HEK293 (cell line): ENCODE results near the gene OPCML.

Experiments used
- CTCF ChIA-PET: fragments of 350-600 bp; formaldehyde crosslinking; extraction: SDS; loops from one replicate; lab custom pipeline; 2021; ENCODE audit warnings: antibody characterized with exemption; lab: Yijun Ruan, JAX
- POLR2A ChIA-PET: fragments of 300-600 bp; formaldehyde crosslinking; extraction: SDS; loops from one replicate; lab custom pipeline; 2020; ENCODE audit warnings: antibody characterized with exemption, inconsistent platforms; lab: Yijun Ruan, JAX
- H3K27ac ChIP-seq: fragments of 200-500 bp; sonication (Bioruptor generic); 2 replicates; pipeline ENCODE4 v1.5.1; 2014; ENCODE audit warnings: low read depth, low read length, control low read depth, inconsistent platforms; ENCODE audit errors: extremely low read depth
- H3K36me3 ChIP-seq, 2 experiments: fragments of 200-500 bp in 1 of 2; sonication (Bioruptor generic) in 1 of 2; 1 replicate in 1 of 2; 2 replicates in 1 of 2; pipeline ENCODE4 v1.5.1; 2014 to 2017; ENCODE audit warnings: inconsistent platforms in 2 of 2, low read length in 2 of 2; ENCODE audit not compliant: control insufficient read depth in 2 of 2, insufficient read depth in 1 of 2
- H3K4me1 ChIP-seq: fragments of 200-500 bp; sonication (Bioruptor generic); 2 replicates; pipeline ENCODE4 v1.5.1; 2014; ENCODE audit warnings: mild to moderate bottlenecking, low read length, inconsistent platforms; ENCODE audit not compliant: control insufficient read depth, insufficient read depth
- H3K4me3 ChIP-seq: 2 replicates; pipeline ENCODE4 v1.5.1; 2011; ENCODE audit warnings: low read depth, mild to moderate bottlenecking, control low read depth, low read length, moderate library complexity
- H3K9me3 ChIP-seq: fragments of 200-500 bp; sonication (Bioruptor generic); 2 replicates; pipeline ENCODE4 v1.5.1; 2014; ENCODE audit warnings: low read depth, low read length, inconsistent platforms; ENCODE audit not compliant: control insufficient read depth, insufficient read depth
- ELK4 ChIP-seq: IDR thresholded peaks from 2 replicates; pipeline ENCODE4 v1.6.1; 2011; ENCODE audit warnings: mild to moderate bottlenecking, low read depth, low read length, borderline replicate concordance
- GLI4 ChIP-seq: fragments of 450-650 bp; formaldehyde crosslinking; IDR thresholded peaks from 2 replicates; pipeline ENCODE4 v1.5.1; 2016; ENCODE audit warnings: missing biosample characterization, missing genetic modification characterization
- HOXA7 ChIP-seq: sonication (generic); formaldehyde crosslinking; IDR thresholded peaks from 2 replicates; pipeline ENCODE4 v1.8.1; 2022; ENCODE audit warnings: missing genetic modification reagents, borderline replicate concordance
- KLF7 ChIP-seq: fragments of 450-650 bp; formaldehyde crosslinking; IDR thresholded peaks from 2 replicates; pipeline ENCODE4 v1.5.1; 2016; ENCODE audit warnings: missing biosample characterization, missing genetic modification characterization, borderline replicate concordance
- KLF9 ChIP-seq: fragments of 450-650 bp; formaldehyde crosslinking; IDR thresholded peaks from 2 replicates; pipeline ENCODE4 v1.5.1; 2016; ENCODE audit warnings: missing biosample characterization, missing genetic modification characterization, low read depth
- SALL2 ChIP-seq: fragments of 450-650 bp; formaldehyde crosslinking; IDR thresholded peaks from 2 replicates; pipeline ENCODE4 v1.5.0; 2017; ENCODE audit warnings: missing biosample characterization, mild to moderate bottlenecking, missing genetic modification characterization, borderline replicate concordance
- SCRT2 ChIP-seq: fragments of 450-650 bp; formaldehyde crosslinking; IDR thresholded peaks from 2 replicates; pipeline ENCODE4 v1.5.1; 2016; ENCODE audit warnings: missing biosample characterization, missing genetic modification characterization
- SP2 ChIP-seq: fragments of 450-650 bp; formaldehyde crosslinking; IDR thresholded peaks from 2 replicates; pipeline ENCODE4 v1.5.1; 2016; ENCODE audit warnings: missing biosample characterization, missing genetic modification characterization
- ZBTB17 ChIP-seq: fragments of 450-650 bp; formaldehyde crosslinking; IDR thresholded peaks from 2 replicates; pipeline ENCODE4 v1.5.1; 2016; ENCODE audit warnings: missing biosample characterization, missing genetic modification characterization
- ZNF184 ChIP-seq: fragments of 450-650 bp; IDR thresholded peaks from 2 replicates; pipeline ENCODE4 v1.5.1; 2018; ENCODE audit warnings: missing biosample characterization, mild to moderate bottlenecking, missing genetic modification characterization
- ZNF23 ChIP-seq: fragments of 450-650 bp; formaldehyde crosslinking; IDR thresholded peaks from 2 replicates; pipeline ENCODE4 v1.5.1; 2016; ENCODE audit warnings: missing biosample characterization, missing genetic modification characterization, borderline replicate concordance
- ZNF324 ChIP-seq: fragments of 450-650 bp; formaldehyde crosslinking; IDR thresholded peaks from 2 replicates; pipeline ENCODE4 v1.5.1; 2016; ENCODE audit warnings: missing biosample characterization, missing genetic modification characterization
- ZNF354C ChIP-seq: fragments of 450-650 bp; formaldehyde crosslinking; IDR thresholded peaks from 2 replicates; pipeline ENCODE4 v1.5.1; 2016; ENCODE audit warnings: missing biosample characterization, missing genetic modification characterization, low read depth, borderline replicate concordance
- ZNF366 ChIP-seq: fragments of 450-650 bp; formaldehyde crosslinking; conservative IDR thresholded peaks from 2 replicates; pipeline ENCODE4 v1.5.1; 2016; ENCODE audit warnings: missing biosample characterization, missing genetic modification characterization
- ZNF426 ChIP-seq: fragments of 450-650 bp; formaldehyde crosslinking; IDR thresholded peaks from 2 replicates; pipeline ENCODE4 v1.5.1; 2017; ENCODE audit warnings: missing biosample characterization, missing genetic modification characterization, mild to moderate bottlenecking, inconsistent platforms, moderate library complexity
- ZNF433 ChIP-seq: fragments of 450-650 bp; formaldehyde crosslinking; IDR thresholded peaks from 2 replicates; pipeline ENCODE4 v1.5.1; 2016; ENCODE audit warnings: missing biosample characterization, missing genetic modification characterization, low read depth
- ZNF501 ChIP-seq: fragments of 450-650 bp; formaldehyde crosslinking; IDR thresholded peaks from 2 replicates; pipeline ENCODE4 v1.5.1; 2016; ENCODE audit warnings: missing biosample characterization, missing genetic modification characterization
- ZNF514 ChIP-seq: fragments of 450-650 bp; formaldehyde crosslinking; IDR thresholded peaks from 2 replicates; pipeline ENCODE4 v1.5.1; 2016; ENCODE audit warnings: missing biosample characterization, missing genetic modification characterization
- ZNF544 ChIP-seq: fragments of 450-650 bp; formaldehyde crosslinking; IDR thresholded peaks from 2 replicates; pipeline ENCODE4 v1.5.0; 2017; ENCODE audit warnings: missing biosample characterization, missing genetic modification characterization
- ZNF623 ChIP-seq: fragments of 450-650 bp; formaldehyde crosslinking; IDR thresholded peaks from 2 replicates; pipeline ENCODE4 v1.5.1; 2016; ENCODE audit warnings: missing biosample characterization, missing genetic modification characterization
- ZNF654 ChIP-seq: fragments of 450-650 bp; formaldehyde crosslinking; IDR thresholded peaks from 2 replicates; pipeline ENCODE4 v1.5.1; 2016; ENCODE audit warnings: low read depth, missing biosample characterization, missing genetic modification characterization
- ZNF677 ChIP-seq: fragments of 450-650 bp; IDR thresholded peaks from 2 replicates; pipeline ENCODE4 v1.5.0; 2018; ENCODE audit warnings: missing biosample characterization, mild to moderate bottlenecking, missing genetic modification characterization, moderate library complexity
- ZNF701 ChIP-seq: fragments of 450-650 bp; formaldehyde crosslinking; IDR thresholded peaks from 2 replicates; pipeline ENCODE4 v1.5.1; 2016; ENCODE audit warnings: missing biosample characterization, missing genetic modification characterization
- ZNF707 ChIP-seq: fragments of 450-650 bp; formaldehyde crosslinking; IDR thresholded peaks from 2 replicates; pipeline ENCODE4 v1.5.1; 2016; ENCODE audit warnings: missing biosample characterization, missing genetic modification characterization
- ZNF776 ChIP-seq: fragments of 450-650 bp; formaldehyde crosslinking; IDR thresholded peaks from 2 replicates; pipeline ENCODE4 v1.5.0; 2017; ENCODE audit warnings: missing biosample characterization, missing genetic modification characterization, borderline replicate concordance
- ZNF791 ChIP-seq: fragments of 450-650 bp; formaldehyde crosslinking; IDR thresholded peaks from 2 replicates; pipeline ENCODE4 v1.5.1; 2016; ENCODE audit warnings: missing biosample characterization, missing genetic modification characterization
- ZNF837 ChIP-seq: fragments of 450-650 bp; formaldehyde crosslinking; IDR thresholded peaks from 2 replicates; pipeline ENCODE4 v1.5.1; 2016; ENCODE audit warnings: missing biosample characterization, missing genetic modification characterization
- TF ChIP-seq, protein P1 (sequence below): fragments of 450-650 bp; formaldehyde crosslinking; IDR thresholded peaks from 2 replicates; pipeline ENCODE4 v1.5.1; 2016; ENCODE audit warnings: missing biosample characterization, missing genetic modification characterization, borderline replicate concordance
- TF ChIP-seq, protein P2 (sequence below): fragments of 450-650 bp; formaldehyde crosslinking; IDR thresholded peaks from 2 replicates; pipeline ENCODE4 v1.5.1; 2016; ENCODE audit warnings: missing biosample characterization, missing genetic modification characterization

OPCML gene

GRCh38 chr11:132943357-132943705 lies 589.0 kb downstream of the OPCML start:
- Histone ChIP-seq H3K9me3 (no peaks in the 10 kb centered on the region), H3K27ac (no peak overlapping the region), H3K4me3 (peak overlapping the region; percentile 36), H3K36me3 (no peaks in the 10 kb centered on the region), H3K4me1 (no peaks in the 10 kb centered on the region)
- TF ChIP-seq ZNF426 (tag by site-specific recombination) (no peak), HOXA7 (no peak), GLI4 (tag by site-specific recombination) (no peak), SCRT2 (no peak), ZNF514 (tag by site-specific recombination) (no peak), ZNF791 (tag by site-specific recombination) (no peak), ZNF184 (tag by site-specific recombination) (no peak), ZNF354C (tag by site-specific recombination) (no peak), ZNF544 (no peak), ZNF776 (tag by site-specific recombination) (no peak), ZBTB17 (tag by site-specific recombination) (no peak), ZNF324 (tag by site-specific recombination) (no peak), ZNF433 (tag by site-specific recombination) (no peak), ZNF501 (tag by site-specific recombination) (no peak), KLF9 (tag by site-specific recombination) (no peak), SALL2 (tag by site-specific recombination) (no peak), ZNF366 (no peak)
- TF ChIP-seq, protein P1, sequence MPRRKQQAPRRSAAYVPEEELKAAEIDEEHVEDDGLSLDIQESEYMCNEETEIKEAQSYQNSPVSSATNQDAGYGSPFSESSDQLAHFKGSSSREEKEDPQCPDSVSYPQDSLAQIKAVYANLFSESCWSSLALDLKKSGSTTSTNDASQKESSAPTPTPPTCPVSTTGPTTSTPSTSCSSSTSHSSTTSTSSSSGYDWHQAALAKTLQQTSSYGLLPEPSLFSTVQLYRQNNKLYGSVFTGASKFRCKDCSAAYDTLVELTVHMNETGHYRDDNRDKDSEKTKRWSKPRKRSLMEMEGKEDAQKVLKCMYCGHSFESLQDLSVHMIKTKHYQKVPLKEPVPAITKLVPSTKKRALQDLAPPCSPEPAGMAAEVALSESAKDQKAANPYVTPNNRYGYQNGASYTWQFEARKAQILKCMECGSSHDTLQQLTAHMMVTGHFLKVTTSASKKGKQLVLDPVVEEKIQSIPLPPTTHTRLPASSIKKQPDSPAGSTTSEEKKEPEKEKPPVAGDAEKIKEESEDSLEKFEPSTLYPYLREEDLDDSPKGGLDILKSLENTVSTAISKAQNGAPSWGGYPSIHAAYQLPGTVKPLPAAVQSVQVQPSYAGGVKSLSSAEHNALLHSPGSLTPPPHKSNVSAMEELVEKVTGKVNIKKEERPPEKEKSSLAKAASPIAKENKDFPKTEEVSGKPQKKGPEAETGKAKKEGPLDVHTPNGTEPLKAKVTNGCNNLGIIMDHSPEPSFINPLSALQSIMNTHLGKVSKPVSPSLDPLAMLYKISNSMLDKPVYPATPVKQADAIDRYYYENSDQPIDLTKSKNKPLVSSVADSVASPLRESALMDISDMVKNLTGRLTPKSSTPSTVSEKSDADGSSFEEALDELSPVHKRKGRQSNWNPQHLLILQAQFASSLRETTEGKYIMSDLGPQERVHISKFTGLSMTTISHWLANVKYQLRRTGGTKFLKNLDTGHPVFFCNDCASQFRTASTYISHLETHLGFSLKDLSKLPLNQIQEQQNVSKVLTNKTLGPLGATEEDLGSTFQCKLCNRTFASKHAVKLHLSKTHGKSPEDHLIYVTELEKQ = no peak
- TF ChIP-seq, protein P2, sequence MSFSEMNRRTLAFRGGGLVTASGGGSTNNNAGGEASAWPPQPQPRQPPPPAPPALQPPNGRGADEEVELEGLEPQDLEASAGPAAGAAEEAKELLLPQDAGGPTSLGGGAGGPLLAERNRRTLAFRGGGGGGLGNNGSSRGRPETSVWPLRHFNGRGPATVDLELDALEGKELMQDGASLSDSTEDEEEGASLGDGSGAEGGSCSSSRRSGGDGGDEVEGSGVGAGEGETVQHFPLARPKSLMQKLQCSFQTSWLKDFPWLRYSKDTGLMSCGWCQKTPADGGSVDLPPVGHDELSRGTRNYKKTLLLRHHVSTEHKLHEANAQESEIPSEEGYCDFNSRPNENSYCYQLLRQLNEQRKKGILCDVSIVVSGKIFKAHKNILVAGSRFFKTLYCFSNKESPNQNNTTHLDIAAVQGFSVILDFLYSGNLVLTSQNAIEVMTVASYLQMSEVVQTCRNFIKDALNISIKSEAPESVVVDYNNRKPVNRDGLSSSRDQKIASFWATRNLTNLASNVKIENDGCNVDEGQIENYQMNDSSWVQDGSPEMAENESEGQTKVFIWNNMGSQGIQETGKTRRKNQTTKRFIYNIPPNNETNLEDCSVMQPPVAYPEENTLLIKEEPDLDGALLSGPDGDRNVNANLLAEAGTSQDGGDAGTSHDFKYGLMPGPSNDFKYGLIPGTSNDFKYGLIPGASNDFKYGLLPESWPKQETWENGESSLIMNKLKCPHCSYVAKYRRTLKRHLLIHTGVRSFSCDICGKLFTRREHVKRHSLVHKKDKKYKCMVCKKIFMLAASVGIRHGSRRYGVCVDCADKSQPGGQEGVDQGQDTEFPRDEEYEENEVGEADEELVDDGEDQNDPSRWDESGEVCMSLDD (tag by site-specific recombination) = no peak
- CTCF ChIA-PET = interaction anchor here (0.6 to 5.1 kb wide), 7 partner anchors 8 to 1249 kb away, joined by 3 to 22 read pairs (median 5); no protein-coding TSS in a partner anchor
- POLR2A ChIA-PET = no interaction called here

DNA sequence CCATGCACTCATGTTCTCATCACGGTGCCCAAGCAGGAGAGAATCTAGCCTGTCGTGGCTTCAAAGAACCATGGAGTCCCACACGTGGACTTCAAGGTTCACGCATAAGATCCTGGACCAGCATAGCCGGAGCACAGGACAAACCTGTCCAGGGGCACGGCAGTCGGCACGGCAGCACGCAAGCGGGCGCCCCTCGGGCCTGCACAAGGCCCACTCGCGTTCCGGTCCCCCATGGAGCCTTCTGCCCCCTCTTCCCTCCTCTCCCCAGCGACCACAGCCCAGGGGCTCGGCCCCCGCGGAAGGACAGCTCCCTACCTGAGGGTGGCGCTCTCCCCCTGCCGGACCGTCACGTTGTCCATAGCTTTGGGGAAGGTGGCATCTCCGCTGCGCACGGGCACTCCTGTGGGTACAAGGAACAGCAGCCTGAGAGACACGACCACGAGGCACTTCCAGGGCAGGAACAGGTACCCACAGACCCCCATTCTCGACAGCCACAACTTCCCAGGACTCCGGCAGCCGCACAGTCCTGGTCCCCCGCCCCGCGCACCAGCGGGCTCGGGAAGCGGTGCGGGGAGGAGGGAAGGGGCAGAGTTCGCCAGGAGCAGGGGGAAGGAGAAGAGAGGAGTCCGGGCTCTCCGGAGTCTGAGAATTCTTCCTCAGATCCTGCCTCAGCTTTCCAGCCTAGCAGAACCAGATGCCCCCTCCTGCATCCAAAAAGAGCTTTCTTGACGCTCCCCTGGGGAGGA lies 589.5 kb downstream of the OPCML start:
- CTCF ChIA-PET = interaction anchor here (0.6 to 5.1 kb wide), 11 partner anchors 8 to 1248 kb away, joined by 3 to 22 read pairs (median 5); no protein-coding TSS in a partner anchor
- peak overlapping the region; percentile 36 for H3K4me3 ChIP-seq

More for the DNA sequence above, 589.5 kb downstream of the OPCML start:
- POLR2A ChIA-PET = no interaction called here
- H3K36me3 ChIP-seq = no peaks in the 10 kb centered on the region
- TF ChIP-seq ZNF654 = no peak
- no peak for TF ChIP-seq SP2
- TF ChIP-seq ZNF707 = no peak
- no peak for TF ChIP-seq ZNF701 (tag by site-specific recombination)
- no peak for TF ChIP-seq KLF7 (tag by site-specific recombination)
- no peak for TF ChIP-seq ZNF23 (tag by site-specific recombination)
- TF ChIP-seq ELK4 = no peak
- TF ChIP-seq ZNF837 = no peak
- no peak for TF ChIP-seq ZNF677
- no peak for TF ChIP-seq ZNF623 (tag by site-specific recombination)
- TF ChIP-seq, all 188 proteins: peak for 0
- Histone ChIP-seq H3K4me1 (no peaks in the 10 kb centered on the region), H3K27ac (no peak overlapping the region), H3K9me3 (no peaks in the 10 kb centered on the region)
